ENCODE results near the gene MYBPC3. TPM values are rescaled to one million over a fixed set of nuclear protein-coding genes. Genes with fewer than 3 reads are reported as not detected.

MYBPC3 gene
- total RNA-seq, 2 experiments from 2014 or later: not detected

DNA sequence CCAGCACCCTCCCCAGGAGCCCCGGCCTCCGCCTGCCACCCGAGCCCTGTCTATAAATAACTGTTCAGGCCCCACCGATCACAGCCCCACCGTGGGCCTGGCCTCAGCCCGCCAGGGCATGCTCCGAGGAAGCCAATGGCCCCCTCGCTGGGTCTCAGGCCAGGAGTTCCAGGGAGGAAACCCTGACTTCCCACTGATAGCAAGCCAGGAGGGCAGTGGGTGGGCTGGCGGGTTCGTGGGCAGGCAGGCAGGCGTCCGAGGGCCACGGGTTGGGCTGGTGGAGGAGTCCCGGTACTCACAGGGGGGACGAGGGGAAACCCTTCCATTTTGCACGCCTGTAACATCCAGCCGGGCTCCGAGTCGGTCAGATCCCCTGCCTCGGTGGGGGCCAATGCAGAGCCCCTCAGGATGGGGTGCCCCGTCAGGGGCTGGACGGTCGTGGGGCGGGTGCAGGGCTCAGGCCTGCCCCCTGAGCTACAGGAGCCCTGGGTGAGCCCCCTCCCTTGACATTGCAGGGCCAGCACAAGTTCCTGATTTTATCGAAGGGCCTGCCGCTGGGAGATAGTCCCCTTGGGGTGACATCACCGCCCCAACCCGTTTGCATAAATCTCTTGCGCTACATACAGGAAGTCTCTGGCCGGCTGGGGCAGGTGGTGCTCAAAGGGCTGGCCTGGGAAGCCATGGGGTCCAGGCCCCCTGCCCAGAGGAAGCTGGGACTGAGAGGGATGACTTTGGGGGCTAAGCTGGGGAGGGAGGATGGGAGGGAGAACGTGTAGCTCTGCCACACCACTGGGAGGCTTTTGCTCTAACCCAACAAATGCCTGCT, 25.7 kb upstream of the MYBPC3 start, which contains the start of gene SPI1:
Gene SPI1 (minus strand): TSS at position 538 of the 826 bp plus-strand sequence. CDS start 194 bp downstream, at position 344.
- no peak within 1 kb of the TSS for H3K4me3 Mint-ChIP-seq
- CTCF ChIA-PET: interaction anchor here (0.8 to 1.3 kb wide), 2 partner anchors 13 to 33 kb away, joined by 3 to 4 read pairs; no protein-coding TSS in a partner anchor
- no peaks in the 10 kb centered on the region for H3K27me3 Mint-ChIP-seq
- no peak for ATAC-seq
- no peak for DNase-seq
- no peaks in the 10 kb centered on the region for H3K36me3 Mint-ChIP-seq
- no peaks in the 10 kb centered on the region for H3K9me3 Mint-ChIP-seq (ENCODE audit: low read depth)
- no peak within 1 kb of the TSS for H3K27ac Mint-ChIP-seq
- H3K4me1 Mint-ChIP-seq: no peaks in the 10 kb centered on the region

DNA sequence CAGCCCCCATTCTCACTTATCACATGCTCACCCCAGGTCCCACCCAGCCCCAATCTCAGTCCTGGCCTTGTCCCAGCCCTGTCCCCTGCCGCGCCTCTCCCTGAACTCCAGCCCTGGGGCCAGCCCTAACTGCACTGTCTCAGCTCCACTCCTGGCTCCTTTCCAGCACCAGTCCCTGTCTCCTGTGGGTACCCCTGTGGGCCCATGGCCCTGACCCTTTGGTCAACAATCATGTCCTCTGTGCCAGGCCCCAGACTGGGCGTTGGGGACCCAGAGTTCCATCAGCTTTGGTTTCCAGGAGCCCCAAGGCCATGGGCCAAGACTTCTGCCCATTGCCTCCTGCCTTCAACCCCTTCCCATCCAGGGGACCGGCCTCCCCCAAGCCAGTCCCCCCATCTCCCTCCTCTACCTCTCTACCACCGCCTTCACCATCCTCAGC, 25.1 kb upstream of the MYBPC3 start:
- DNase-seq: no peak
- CTCF ChIA-PET: interaction anchor here (1.6 kb wide), 1 partner anchor 35 kb away, joined by 4 read pairs; no protein-coding TSS in a partner anchor
- H3K36me3 Mint-ChIP-seq: no peaks in the 10 kb centered on the region

DNA sequence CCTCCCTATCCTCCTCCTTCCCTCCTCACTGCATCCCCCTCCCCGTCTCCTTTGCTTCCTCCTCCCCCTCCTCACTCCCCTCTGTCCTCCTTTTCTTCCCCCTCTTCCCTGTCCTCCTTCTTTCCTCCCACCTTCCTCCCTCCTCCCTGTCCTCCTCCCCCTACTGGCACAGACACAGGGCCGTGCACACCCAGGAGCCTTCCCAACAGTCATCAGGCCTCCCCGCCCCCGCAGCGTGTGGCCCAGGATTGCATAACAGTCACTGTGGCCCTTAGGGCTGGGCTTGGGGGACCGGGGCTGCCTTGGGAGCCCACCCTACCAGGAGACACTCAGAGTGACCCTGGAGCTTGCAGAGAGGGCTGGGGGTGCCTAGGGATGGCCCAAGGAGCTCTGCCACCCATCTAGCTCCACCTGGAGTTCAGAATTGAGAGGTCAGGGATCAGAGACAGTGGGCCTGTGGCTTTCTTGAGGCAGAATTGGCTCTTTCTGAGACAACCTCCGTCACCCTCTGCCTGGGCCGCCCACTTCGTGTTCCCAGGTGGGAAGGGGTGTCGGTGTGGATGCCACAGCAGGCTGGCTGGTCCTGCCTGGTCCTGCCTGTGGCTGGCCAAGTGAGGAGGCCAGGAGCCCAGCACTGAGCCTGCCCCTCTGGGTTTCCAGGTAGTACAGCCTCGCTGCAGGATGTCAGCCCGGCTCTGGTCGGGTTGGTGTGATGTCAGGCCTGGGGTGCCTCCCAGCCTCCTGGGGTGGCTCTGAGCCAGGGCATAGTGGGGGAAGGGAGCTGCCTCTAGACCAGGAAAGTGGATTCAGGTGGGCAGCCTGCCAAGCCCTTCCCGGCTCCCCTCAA, 24.2 kb upstream of the MYBPC3 start:
- ATAC-seq: no peak
- no peak for DNase-seq
- Mint-ChIP-seq H3K27me3 (no peaks in the 10 kb centered on the region), H3K36me3 (no peaks in the 10 kb centered on the region), H3K4me3 (no peak overlapping the region), H3K4me1 (no peaks in the 10 kb centered on the region), H3K9me3 (ENCODE audit: low read depth) (no peaks in the 10 kb centered on the region), H3K27ac (no peak overlapping the region)
- CTCF ChIA-PET: interaction anchor here (1.6 kb wide), 1 partner anchor 35 kb away, joined by 4 read pairs; no protein-coding TSS in a partner anchor

More for the DNA sequence above, 25.1 kb upstream of the MYBPC3 start:
- ATAC-seq: no peak
- Mint-ChIP-seq H3K9me3 (ENCODE audit: low read depth) (no peaks in the 10 kb centered on the region), H3K27me3 (no peaks in the 10 kb centered on the region), H3K4me1 (no peaks in the 10 kb centered on the region), H3K4me3 (no peak overlapping the region), H3K27ac (no peak overlapping the region)

DNA sequence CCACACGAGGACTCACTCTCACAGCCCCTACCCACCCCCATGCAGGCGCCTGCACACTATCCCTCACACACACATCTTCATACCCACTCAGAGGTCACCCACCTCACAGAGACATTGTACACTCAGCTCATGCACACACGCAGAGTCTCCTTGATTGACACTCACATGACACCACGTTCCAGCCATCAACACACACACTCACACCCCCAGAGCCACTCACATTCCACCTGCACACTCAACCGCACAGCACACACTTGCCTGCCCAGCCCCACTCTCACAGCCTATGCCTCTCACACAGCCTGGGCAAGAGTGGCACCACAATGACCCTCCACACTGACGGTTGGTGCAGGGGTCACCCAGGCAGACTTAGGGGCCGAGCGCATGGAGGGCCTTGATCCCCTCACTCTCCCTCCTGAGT, 23.6 kb upstream of the MYBPC3 start:
- no peaks in the 10 kb centered on the region for H3K9me3 Mint-ChIP-seq (ENCODE audit: low read depth)
- H3K4me1 Mint-ChIP-seq: no peaks in the 10 kb centered on the region
- no peak overlapping the region for H3K27ac Mint-ChIP-seq
- ATAC-seq (no peak), DNase-seq (no peak)
- no peaks in the 10 kb centered on the region for H3K27me3 Mint-ChIP-seq
- no peak overlapping the region for H3K4me3 Mint-ChIP-seq
- CTCF ChIA-PET: interaction anchor here (1.6 kb wide), 1 partner anchor 36 kb away, joined by 4 read pairs; no protein-coding TSS in a partner anchor
- no peaks in the 10 kb centered on the region for H3K36me3 Mint-ChIP-seq

DNA sequence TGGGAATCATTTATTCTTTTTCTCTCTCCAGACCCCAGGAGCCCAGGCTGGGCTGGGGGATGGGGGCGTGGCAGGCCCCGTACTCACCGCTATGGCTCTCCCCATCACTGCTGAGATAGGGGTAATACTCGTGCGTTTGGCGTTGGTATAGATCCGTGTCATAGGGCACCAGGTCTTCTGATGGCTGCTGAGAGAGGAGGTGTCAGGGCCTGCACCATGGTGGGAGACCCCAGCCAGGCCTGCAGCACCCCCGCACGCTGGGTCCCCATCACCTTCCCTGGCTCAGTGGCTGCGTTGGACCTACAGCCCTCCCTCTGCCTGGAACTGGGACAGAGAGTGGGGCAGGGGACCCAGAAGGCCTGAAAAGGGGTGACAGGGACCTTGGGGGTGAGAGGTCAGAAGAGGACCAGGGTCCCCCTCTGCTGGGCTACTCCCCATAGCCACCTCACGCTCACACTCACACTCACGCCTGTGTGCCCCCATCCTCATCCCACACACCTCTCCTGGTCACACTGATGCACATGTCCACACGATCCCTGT, 23.1 kb upstream of the MYBPC3 start:
- Mint-ChIP-seq H3K27me3 (no peaks in the 10 kb centered on the region), H3K36me3 (no peaks in the 10 kb centered on the region), H3K27ac (no peak overlapping the region), H3K9me3 (ENCODE audit: low read depth) (no peaks in the 10 kb centered on the region), H3K4me1 (no peaks in the 10 kb centered on the region), H3K4me3 (no peak overlapping the region)
- CTCF ChIA-PET: interaction anchor here (2.2 kb wide), 1 partner anchor 24 kb away, joined by 12 read pairs; no protein-coding TSS in a partner anchor
- ATAC-seq (no peak), DNase-seq (no peak)

DNA sequence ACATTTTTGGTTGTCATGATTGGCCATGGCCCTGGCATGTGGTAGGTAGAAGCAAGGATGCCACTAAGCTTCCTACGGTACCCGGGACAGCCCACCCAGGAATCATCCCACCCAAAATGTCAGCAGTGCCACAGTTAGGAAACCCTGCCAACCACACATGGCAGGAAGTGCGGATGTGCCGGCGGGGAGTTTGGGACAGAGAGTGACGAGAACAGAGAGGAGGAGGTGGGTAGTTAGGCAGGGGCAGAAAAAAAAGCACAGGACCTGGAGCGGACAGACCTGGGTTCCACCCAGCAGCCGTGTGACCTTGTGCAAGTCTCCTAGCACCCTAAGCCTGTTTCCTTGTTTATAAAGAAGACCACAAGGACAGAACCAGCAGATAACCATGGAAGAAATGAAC, 22.5 kb upstream of the MYBPC3 start:
- DNase-seq: no peak
- CTCF ChIA-PET: interaction anchor here (1.2 to 4.6 kb wide), 6 partner anchors 15 to 241 kb away, joined by 3 to 125 read pairs (median 14); partner anchors contain the start of gene SLC39A13
- Mint-ChIP-seq H3K27ac (no peak overlapping the region), H3K9me3 (ENCODE audit: low read depth) (no peaks in the 10 kb centered on the region), H3K4me3 (no peak overlapping the region), H3K36me3 (no peaks in the 10 kb centered on the region), H3K27me3 (no peaks in the 10 kb centered on the region), H3K4me1 (no peaks in the 10 kb centered on the region)
- ATAC-seq: no peak

DNA sequence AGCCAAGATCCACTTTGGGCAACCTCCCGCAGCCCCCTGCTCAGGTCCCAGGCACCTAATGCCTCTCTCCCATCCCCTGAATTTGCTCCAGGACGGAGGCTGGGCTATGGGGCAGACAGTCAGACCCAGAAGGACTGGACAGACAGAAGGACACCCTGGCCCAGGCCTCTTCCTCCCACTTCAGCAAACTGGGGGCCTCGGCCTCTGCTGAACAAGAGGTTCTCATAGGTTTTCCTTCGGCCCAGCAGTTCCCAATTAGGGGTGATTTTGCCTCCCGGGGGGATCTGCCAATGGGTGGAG, 22.2 kb upstream of the MYBPC3 start:
- Mint-ChIP-seq H3K4me3 (no peak overlapping the region), H3K36me3 (no peaks in the 10 kb centered on the region), H3K27ac (no peak overlapping the region), H3K9me3 (ENCODE audit: low read depth) (no peaks in the 10 kb centered on the region), H3K27me3 (no peaks in the 10 kb centered on the region), H3K4me1 (no peaks in the 10 kb centered on the region)
- CTCF ChIA-PET: interaction anchor here (0.5 to 4.6 kb wide), 28 partner anchors 12 to 723 kb away, joined by 3 to 125 read pairs (median 4); partner anchors contain the start of genes PSMC3 and SLC39A13
- no peak for ATAC-seq
- DNase-seq: no peak

DNA sequence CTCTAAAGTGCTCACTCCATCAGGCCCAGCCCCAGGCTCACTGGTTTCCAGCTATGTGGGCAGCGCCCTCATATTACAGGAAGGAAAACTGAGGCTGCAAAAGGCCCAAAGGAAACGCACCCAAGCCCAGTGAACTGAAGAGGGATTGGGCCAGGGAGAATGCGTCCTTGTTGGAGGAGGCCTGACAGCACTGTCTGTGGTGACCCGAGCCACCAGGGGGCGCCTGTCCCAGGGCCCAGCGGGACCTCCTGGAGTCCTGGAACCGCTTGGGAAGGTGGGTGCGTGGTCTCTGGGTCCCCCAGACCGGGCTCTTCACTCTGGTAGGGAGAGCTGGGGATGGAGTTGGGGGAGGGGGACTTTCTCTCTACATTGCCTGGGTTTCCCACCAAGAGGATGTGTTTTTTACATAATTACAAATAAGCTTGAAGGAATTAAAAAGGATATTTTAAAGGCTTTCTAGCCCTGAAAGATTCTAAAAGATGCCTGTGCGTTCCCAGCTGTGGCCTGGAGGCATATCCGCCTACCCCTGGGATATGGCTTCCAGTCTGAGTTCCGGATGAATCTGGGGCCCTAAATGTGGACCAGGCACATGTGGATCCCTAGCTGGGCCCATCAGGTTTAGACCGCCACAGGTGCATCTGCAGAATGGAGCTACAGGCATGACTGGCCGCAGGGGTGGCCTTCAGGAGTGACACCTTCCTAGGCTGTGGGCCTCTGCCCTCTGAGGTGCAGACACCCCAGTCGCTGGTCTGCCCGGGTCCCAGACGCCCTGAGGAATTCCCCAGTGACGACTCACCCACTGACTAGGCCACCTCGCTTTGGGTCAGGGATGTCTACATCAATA, 21.6 kb upstream of the MYBPC3 start:
- CTCF ChIA-PET: interaction anchor here (0.5 to 4.6 kb wide), 36 partner anchors 11 to 724 kb away, joined by 3 to 125 read pairs (median 4); partner anchors contain the start of genes PSMC3 and SLC39A13
- H3K9me3 Mint-ChIP-seq (ENCODE audit: low read depth): no peaks in the 10 kb centered on the region
- no peaks in the 10 kb centered on the region for H3K27me3 Mint-ChIP-seq
- no peaks in the 10 kb centered on the region for H3K4me1 Mint-ChIP-seq
- H3K27ac Mint-ChIP-seq: no peak overlapping the region
- no peaks in the 10 kb centered on the region for H3K36me3 Mint-ChIP-seq
- H3K4me3 Mint-ChIP-seq: no peak overlapping the region
- ATAC-seq: peak; percentile 92
- DNase-seq: peak; percentile 88

DNA sequence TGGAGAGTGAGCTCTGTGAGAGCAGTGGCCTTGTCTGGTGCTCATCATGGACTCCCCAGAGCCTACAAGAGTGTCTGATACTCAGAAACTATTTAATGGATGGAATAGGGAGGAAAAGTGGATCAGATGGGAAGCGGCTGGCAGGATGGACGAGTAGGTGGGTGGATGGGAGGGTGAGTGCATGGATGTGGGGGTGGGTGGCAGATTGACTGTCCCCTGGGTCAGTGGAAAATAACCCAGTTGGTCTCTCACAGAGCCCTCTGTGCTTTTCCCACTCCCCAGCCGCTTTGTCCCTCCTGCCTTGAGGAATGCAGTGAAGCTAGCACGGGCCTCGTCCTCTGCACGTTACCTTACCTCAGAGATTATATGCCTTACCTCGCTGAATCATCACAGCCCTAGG, 19.9 kb upstream of the MYBPC3 start:
- H3K9me3 Mint-ChIP-seq (ENCODE audit: low read depth): no peaks in the 10 kb centered on the region
- peaks cover 2% of the 10 kb centered on the region for H3K4me1 Mint-ChIP-seq
- no peak overlapping the region for H3K27ac Mint-ChIP-seq
- H3K27me3 Mint-ChIP-seq: no peaks in the 10 kb centered on the region
- DNase-seq (no peak), ATAC-seq (no peak)
- no peak overlapping the region for H3K4me3 Mint-ChIP-seq
- CTCF ChIA-PET: interaction anchor here (1.5 to 4.6 kb wide), 6 partner anchors 12 to 81 kb away, joined by 4 to 125 read pairs (median 25); partner anchors contain the start of gene SLC39A13
- no peaks in the 10 kb centered on the region for H3K36me3 Mint-ChIP-seq

DNA sequence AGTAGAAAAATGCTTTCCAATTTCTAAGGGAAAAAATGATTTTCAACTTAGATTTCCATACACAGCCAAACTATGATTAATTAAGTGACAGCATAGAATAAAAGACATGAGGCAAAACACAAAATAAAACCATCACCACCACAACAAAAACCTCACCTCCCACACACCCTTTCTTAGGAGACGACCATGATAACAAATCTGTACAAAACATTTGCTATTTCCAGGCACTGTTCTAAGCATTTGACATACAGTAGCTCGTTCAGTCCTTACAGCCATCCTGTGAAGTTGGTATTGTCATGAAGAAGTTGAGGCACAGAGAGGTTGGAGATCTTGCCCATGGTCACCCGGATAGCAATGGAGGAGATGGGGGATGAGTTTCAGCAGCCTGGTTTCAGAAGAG, 17.2 kb upstream of the MYBPC3 start:
- DNase-seq: no peak
- ATAC-seq: no peak
- H3K9me3 Mint-ChIP-seq (ENCODE audit: low read depth): no peaks in the 10 kb centered on the region
- peaks cover 7% of the 10 kb centered on the region for H3K4me1 Mint-ChIP-seq
- no peak overlapping the region for H3K27ac Mint-ChIP-seq
- CTCF ChIA-PET: interaction anchor here (1.2 to 1.5 kb wide), 2 partner anchors 23 to 42 kb away, joined by 3 to 8 read pairs; no protein-coding TSS in a partner anchor
- no peak overlapping the region for H3K4me3 Mint-ChIP-seq
- peaks cover 4% of the 10 kb centered on the region for H3K27me3 Mint-ChIP-seq
- H3K36me3 Mint-ChIP-seq: no peaks in the 10 kb centered on the region

DNA sequence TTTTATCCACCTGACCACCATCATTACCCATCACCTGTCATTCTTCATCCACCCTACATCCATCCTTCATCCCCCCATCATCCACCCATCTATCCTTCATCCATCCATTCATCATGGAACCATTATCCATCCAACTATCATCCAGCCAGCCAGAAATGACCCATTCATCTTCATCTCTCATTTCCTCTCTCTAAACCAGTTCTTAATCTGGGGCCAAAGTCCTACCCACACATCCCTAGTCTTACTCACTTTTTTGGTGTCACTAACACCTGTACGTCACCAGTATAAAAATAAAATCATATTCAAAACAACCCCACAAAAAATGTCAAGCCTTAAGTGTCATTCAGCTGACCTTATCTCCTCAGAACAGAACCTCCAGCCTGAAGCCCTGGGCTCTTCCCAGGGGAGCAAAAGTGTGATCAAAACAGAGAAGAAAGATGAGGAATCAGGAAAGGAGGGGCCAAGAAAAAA, 13.6 kb upstream of the MYBPC3 start:
- peaks cover 8% of the 10 kb centered on the region for H3K4me1 Mint-ChIP-seq
- H3K9me3 Mint-ChIP-seq (ENCODE audit: low read depth): no peaks in the 10 kb centered on the region
- peaks cover 4% of the 10 kb centered on the region for H3K27me3 Mint-ChIP-seq
- CTCF ChIA-PET: no interaction called here
- H3K4me3 Mint-ChIP-seq: no peak overlapping the region
- DNase-seq (no peak), ATAC-seq (no peak)
- H3K36me3 Mint-ChIP-seq: no peaks in the 10 kb centered on the region
- no peak overlapping the region for H3K27ac Mint-ChIP-seq

DNA sequence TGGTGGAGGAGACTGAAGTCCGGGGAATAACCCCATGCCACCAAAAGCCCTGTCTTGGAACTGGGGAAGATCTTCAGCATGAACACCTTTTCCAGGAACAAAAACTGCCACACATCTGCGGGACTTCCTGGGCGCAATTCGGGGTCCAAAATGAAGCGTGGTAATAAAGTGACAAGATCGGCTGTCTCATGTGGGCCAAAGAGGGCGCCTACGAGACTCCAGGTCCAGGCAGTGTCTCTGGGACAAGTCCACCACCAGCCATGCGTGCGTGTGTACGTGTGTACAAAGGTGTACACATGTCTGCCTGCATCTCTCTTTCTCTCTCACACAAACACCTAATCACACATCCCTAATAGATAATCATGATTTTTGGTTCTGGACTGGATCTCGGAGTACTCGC, 8.9 kb upstream of the MYBPC3 start:
- peaks cover 17% of the 10 kb centered on the region for H3K4me1 Mint-ChIP-seq
- no peak for ATAC-seq
- H3K9me3 Mint-ChIP-seq (ENCODE audit: low read depth): no peaks in the 10 kb centered on the region
- no peak overlapping the region for H3K4me3 Mint-ChIP-seq
- H3K36me3 Mint-ChIP-seq: no peaks in the 10 kb centered on the region
- H3K27ac Mint-ChIP-seq: no peak overlapping the region
- no peak for DNase-seq
- CTCF ChIA-PET: interaction anchor here (2.9 kb wide), 1 partner anchor 12 kb away, joined by 16 read pairs; no protein-coding TSS in a partner anchor
- H3K27me3 Mint-ChIP-seq: peaks cover 4% of the 10 kb centered on the region

All from activated CD8-positive, alpha-beta memory T cell treated with anti-CD3 and anti-CD28 coated beads, Interleukin-2, amount 10 ng/mL, durations not matched to agents 7 days and 5 days (primary cell).